SK-N-MC (cell line): ENCODE data around the gene ERMN.
A peak's percentile ranks its signal among the peaks of the same experiment; 100 is the strongest.

Source experiments
- DNase-seq: peaks from one replicate; pipeline ENCODE4 v3.0.0-alpha.2; 2011; ENCODE audit warnings: low read depth, low spot score
- H3K27ac ChIP-seq: fragments of 200-600 bp; sonication (generic); 2 replicates; pipeline ENCODE4 v1.5.1; 2016; ENCODE audit warnings: mixed run types
- H3K36me3 ChIP-seq: fragments of 200-600 bp; sonication (generic); 2 replicates; pipeline ENCODE4 v1.6.1; 2017; ENCODE audit warnings: antibody characterized with exemption, low read length, mixed read lengths; ENCODE audit not compliant: insufficient read depth
- H3K4me3 ChIP-seq: fragments of 200-600 bp; sonication (generic); 2 replicates; pipeline ENCODE4 v1.5.1; 2016
- H3K9ac ChIP-seq: fragments of 200-600 bp; sonication (generic); 2 replicates; pipeline ENCODE4 v1.8.0; 2017; ENCODE audit warnings: mixed run types, mixed read lengths; ENCODE audit not compliant: insufficient read length
- H3K9me3 ChIP-seq: fragments of 200-600 bp; sonication (generic); 2 replicates; pipeline ENCODE4 v1.6.1; 2017; ENCODE audit warnings: low read depth, mild to moderate bottlenecking, antibody characterized with exemption, low read length, moderate library complexity, mixed read lengths
- EZH2 ChIP-seq: fragments of 200-600 bp; sonication (generic); IDR thresholded peaks from one replicate; pipeline ENCODE4 v1.6.1; 2017; ENCODE audit warnings: antibody characterized with exemption
- FOXP2 ChIP-seq: optimal IDR thresholded peaks from 2 replicates; pipeline ENCODE3; 2011; ENCODE audit warnings: mild to moderate bottlenecking, moderate library complexity; ENCODE audit not compliant: insufficient read depth; ENCODE audit errors: extremely low read length, control extremely low read depth
- POLR2AphosphoS5 ChIP-seq: IDR thresholded peaks from 2 replicates; pipeline ENCODE4 v1.6.1; 2012; ENCODE audit warnings: mild to moderate bottlenecking, low read depth, low read length, borderline replicate concordance

Gene ERMN

DNA sequence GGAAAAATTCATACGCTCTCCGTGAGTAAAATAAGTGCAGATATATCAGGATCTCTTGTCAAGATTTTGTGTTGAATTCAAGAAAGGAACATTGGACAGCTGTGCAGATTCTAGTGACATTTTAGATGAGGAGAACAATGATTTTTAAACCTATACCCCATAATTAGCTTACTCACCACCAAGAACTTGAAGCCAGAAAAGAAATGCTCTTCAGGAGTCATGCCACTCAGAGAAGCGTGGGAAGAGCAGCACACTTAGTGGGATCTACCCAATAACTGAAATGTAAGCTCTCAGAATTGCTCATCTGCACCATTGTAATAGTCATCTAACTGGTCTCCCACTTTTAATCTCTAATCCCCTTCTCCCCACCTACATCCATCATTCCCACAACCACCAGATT, 9.2 kb upstream of the ERMN start:
- H3K36me3 ChIP-seq: no peaks in the 10 kb centered on the region
- no peak overlapping the region for H3K27ac ChIP-seq
- H3K4me3 ChIP-seq: no peak overlapping the region
- no peaks in the 10 kb centered on the region for H3K9me3 ChIP-seq
- DNase-seq: no peak
- no peak overlapping the region for H3K9ac ChIP-seq
- no peak for TF ChIP-seq EZH2
- no peak for TF ChIP-seq POLR2AphosphoS5
- TF ChIP-seq FOXP2: no peak

DNA sequence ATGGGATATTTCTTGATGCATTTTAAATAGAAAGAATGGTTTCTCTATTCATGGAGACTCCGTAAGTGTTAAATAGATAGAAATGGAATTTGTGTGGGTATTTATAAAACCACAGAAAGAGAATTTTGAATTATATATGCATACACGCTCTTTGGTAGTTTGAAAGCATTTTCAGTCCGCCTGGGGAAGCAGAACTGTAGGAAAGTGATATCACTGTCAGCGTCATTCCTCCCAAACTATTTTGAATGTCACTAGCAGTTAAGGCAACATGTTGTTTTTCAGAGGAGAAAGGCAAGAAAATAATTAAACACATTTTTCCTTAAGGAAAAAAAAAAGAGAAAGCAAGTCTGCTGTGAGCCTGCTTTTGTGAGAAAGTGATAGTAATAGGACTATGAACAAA, 8.7 kb upstream of the ERMN start:
- H3K4me3 ChIP-seq: no peak overlapping the region
- H3K9ac ChIP-seq: no peak overlapping the region
- no peak for DNase-seq
- no peaks in the 10 kb centered on the region for H3K9me3 ChIP-seq
- no peak for TF ChIP-seq POLR2AphosphoS5
- no peak for TF ChIP-seq EZH2
- TF ChIP-seq FOXP2: no peak
- H3K27ac ChIP-seq: no peak overlapping the region
- no peaks in the 10 kb centered on the region for H3K36me3 ChIP-seq

DNA sequence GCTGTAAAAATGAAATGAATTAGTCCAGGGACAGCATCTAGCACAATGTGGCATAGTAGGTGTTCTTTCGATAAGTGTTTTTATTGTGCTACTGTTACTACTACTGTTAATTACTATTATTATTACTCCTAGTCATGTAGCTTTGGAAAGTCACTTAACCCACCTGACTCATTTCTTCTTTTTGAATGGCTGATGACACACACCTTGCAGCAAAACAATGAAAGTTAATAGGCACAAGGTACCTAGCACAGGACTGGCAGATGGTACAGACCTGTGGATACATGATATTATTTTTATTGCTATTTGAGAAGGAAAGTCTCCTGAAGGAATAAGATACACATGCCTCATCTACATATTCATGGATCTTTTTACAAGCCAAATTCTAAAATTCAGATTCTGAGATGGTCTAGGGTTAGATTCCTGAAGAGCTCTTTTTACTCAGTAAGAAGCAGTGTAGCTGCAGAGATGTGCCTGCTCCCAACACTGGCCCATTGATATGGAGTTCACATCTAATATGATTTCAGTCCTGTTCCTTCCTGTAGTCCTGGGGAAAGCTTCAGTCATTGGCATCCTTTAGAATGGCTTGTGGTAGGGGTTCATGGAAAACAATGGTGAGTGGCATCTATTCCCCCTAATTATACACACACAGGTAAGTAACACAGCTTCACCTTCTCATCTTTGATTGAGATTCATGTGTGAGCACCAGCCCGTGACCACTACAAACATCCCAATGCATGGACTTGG, 7.9 kb upstream of the ERMN start:
- DNase-seq: no peak
- TF ChIP-seq POLR2AphosphoS5 (no peak), EZH2 (no peak), FOXP2 (no peak)
- H3K36me3 ChIP-seq: no peaks in the 10 kb centered on the region
- no peak overlapping the region for H3K9ac ChIP-seq
- no peak overlapping the region for H3K27ac ChIP-seq
- H3K9me3 ChIP-seq: no peaks in the 10 kb centered on the region
- H3K4me3 ChIP-seq: no peak overlapping the region

DNA sequence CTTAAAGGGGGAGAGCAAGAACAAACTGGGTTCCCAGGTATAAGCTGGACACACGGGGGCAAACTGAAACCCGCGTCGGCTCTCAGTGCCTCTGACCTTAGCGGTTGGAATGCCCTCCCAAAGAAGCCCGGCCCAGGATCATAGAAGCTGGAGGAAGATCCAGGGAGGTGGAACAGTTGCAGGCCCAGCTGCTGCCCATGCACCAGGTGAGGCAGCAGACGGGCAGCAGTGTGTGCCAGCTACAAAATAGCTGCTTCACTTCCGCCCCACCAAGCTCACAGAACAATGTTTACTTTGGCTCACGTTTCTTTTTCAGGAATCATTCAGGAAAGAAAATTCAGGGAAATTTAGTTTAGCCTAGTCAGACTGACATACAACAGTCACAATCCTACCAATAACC, 3.9 kb upstream of the ERMN start:
- Histone ChIP-seq H3K9me3 (no peaks in the 10 kb centered on the region), H3K4me3 (no peak overlapping the region), H3K9ac (no peak overlapping the region), H3K36me3 (no peaks in the 10 kb centered on the region), H3K27ac (no peak overlapping the region)
- TF ChIP-seq EZH2 (no peak), POLR2AphosphoS5 (no peak), FOXP2 (no peak)
- no peak for DNase-seq

DNA sequence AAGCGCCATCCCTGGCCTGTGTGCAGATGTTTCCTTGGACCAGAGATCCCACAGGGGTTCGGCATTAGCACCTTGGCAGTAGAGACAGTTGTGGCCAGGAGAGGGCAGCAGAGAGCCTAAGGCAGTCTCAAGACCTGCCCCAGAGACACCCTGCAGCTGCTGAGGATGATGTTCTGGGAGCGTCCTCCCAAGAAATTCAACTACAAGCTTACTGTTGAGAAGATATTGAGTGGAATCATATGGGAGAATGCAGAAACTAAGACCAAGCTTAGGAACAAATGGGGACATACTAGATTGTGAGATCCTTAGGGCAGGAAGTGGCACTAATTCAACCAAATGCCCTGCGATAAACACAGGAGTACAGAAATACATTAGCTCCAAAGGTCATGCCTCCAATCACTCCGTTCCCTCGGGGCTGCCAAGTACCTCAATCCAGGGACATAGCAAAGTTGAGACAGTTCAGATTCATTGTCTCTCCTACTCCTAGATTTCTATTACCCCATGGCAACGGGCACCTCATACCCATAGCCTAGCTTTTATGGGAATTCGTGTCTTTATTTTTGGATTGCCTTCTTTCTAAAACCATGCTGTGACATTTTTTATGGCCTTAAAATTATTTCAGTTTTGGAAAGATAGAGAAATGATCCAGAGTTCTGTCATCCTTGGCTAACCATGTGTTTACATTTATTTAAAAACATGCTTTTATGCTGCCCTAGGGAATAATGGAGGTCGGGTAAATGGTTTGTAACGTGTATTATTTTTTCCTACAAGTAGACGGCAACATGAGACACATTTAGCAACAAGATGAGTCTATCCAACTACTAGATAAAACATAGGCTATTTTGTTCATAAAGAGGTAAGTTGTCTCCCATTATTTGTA, 2.2 kb upstream of the ERMN start:
- H3K36me3 ChIP-seq: no peaks in the 10 kb centered on the region
- no peaks in the 10 kb centered on the region for H3K9me3 ChIP-seq
- no peak overlapping the region for H3K9ac ChIP-seq
- peak; percentile 47 for DNase-seq
- H3K4me3 ChIP-seq: no peak overlapping the region
- H3K27ac ChIP-seq: no peak overlapping the region
- TF ChIP-seq FOXP2 (no peak), EZH2 (no peak), POLR2AphosphoS5 (no peak)

DNA sequence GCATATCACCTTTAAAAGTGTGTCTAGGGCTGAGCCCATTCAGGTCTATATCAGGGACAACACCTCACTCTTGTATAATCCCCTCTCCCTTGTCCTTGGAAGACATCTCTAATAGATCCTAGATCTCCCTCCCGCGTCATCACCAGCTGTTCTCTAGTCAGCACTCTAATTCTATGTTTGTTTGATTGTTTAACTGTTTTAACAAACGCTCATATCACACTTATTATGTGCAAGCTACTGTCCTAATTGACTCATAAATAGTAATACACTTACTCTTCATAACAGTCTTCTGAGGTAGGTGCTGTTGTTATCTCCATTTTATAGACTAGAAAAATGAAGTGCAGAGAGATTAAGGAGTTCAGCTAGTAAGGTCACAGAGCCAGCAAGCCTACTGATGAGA, 1.6 kb upstream of the ERMN start:
- H3K9me3 ChIP-seq: no peaks in the 10 kb centered on the region
- no peak for DNase-seq
- no peak overlapping the region for H3K27ac ChIP-seq
- H3K4me3 ChIP-seq: no peak overlapping the region
- no peaks in the 10 kb centered on the region for H3K36me3 ChIP-seq
- H3K9ac ChIP-seq: no peak overlapping the region
- TF ChIP-seq POLR2AphosphoS5 (no peak), FOXP2 (no peak), EZH2 (no peak)

DNA sequence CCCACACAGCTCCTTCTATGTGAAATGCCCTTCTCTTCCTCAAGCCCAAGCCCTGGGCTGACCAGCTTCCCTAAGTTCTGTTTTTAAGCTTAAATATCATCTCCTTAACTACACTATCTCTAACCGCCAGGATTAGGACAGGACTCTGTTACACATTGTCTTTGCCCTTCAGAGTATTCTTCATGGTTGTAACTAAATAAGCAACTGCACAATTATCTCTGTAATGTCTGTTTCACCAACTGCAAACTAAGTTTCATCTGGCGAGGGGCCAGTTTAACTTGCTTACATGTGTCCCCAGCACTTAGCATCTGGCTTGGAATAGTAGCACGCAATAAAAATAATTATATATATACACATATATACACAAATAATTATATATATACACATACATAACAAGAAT, 1.1 kb upstream of the ERMN start:
- no peaks in the 10 kb centered on the region for H3K9me3 ChIP-seq
- H3K27ac ChIP-seq: no peak overlapping the region
- DNase-seq: no peak
- no peaks in the 10 kb centered on the region for H3K36me3 ChIP-seq
- TF ChIP-seq FOXP2 (no peak), POLR2AphosphoS5 (no peak), EZH2 (no peak)
- H3K4me3 ChIP-seq: no peak overlapping the region
- H3K9ac ChIP-seq: no peak overlapping the region

DNA sequence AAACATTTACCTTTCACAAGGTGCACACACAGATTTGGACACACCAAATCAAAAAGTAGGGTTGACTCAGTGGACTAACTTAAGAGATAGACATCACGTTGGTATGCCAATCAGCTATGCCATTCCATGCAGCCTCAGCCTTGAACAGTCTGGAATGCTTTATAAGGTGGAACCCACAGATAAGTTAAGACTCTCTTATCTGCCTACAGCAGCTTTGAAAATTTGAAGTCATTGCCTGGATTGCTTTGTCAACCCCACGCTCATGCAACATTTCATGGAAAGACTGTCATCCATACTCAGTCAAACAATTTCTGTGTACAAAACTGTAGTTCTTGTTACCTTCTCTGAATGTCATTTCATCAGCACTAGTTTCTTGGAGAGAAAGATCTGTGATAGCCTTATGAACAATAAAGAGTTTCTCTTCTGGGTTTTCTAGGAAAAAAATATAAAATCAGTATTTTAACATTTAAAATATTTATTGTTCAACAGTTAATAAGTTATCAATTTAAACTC, 1.2 kb downstream of the ERMN start:
- Histone ChIP-seq H3K4me3 (no peak overlapping the region), H3K9ac (no peak overlapping the region)
- DNase-seq: no peak

More for the DNA sequence above, 1.2 kb downstream of the ERMN start:
- H3K36me3 ChIP-seq: no peaks in the 10 kb centered on the region
- H3K27ac ChIP-seq: no peak overlapping the region
- no peaks in the 10 kb centered on the region for H3K9me3 ChIP-seq
- TF ChIP-seq FOXP2 (no peak), POLR2AphosphoS5 (no peak), EZH2 (no peak)
